ENCODE measurements around the gene PPP1R37.

Gene PPP1R37

GRCh38 chr19:45140144-45140503, 47.1 kb downstream of the PPP1R37 start:
- DNase-seq: no peak

GRCh38 chr19:45140533-45140932, 47.6 kb downstream of the PPP1R37 start:
- DNase-seq: no peak

- DNase-seq: no peak
These were observed 48.4 kb downstream of the PPP1R37 start for GRCh38 chr19:45141203-45141900.

GRCh38 chr19:45142016-45142725, 49.2 kb downstream of the PPP1R37 start:
- DNase-seq: no peak

- DNase-seq: no peak
These were observed 49.7 kb downstream of the PPP1R37 start for GRCh38 chr19:45142726-45143110.

- DNase-seq: no peak
These were observed 51.7 kb downstream of the PPP1R37 start for GRCh38 chr19:45144431-45145269.

- no peak for DNase-seq
These were observed 52.6 kb downstream of the PPP1R37 start for GRCh38 chr19:45145270-45146189.

- no peak for DNase-seq
These were observed 53.3 kb downstream of the PPP1R37 start for GRCh38 chr19:45146251-45146650.

- DNase-seq: no peak
These were observed 53.8 kb downstream of the PPP1R37 start for GRCh38 chr19:45146741-45147205.

GRCh38 chr19:45147835-45148676, 55.1 kb downstream of the PPP1R37 start:
- no peak for DNase-seq

GRCh38 chr19:45149129-45149528, 56.1 kb downstream of the PPP1R37 start:
- no peak for DNase-seq

GRCh38 chr19:45150180-45150579, 57.2 kb downstream of the PPP1R37 start:
- DNase-seq: no peak

GRCh38 chr19:45150751-45151281, 57.8 kb downstream of the PPP1R37 start:
- DNase-seq: no peak

GRCh38 chr19:45151320-45151719, 58.3 kb downstream of the PPP1R37 start:
- no peak for DNase-seq

GRCh38 chr19:45151821-45152503, 59.0 kb downstream of the PPP1R37 start:
- no peak for DNase-seq

GRCh38 chr19:45152504-45153338, 59.7 kb downstream of the PPP1R37 start:
- no peak for DNase-seq

- DNase-seq: no peak
These were observed 60.5 kb downstream of the PPP1R37 start for GRCh38 chr19:45153339-45154063.

GRCh38 chr19:45154064-45154827, 61.3 kb downstream of the PPP1R37 start:
- no peak for DNase-seq
